ENCODE data around the gene IRF7. TPM values are rescaled to one million over a fixed set of nuclear protein-coding genes. Genes with fewer than 3 reads are reported as not detected.

Gene IRF7
- total and polyA plus RNA-seq, 9 of the 15 experiments (the other 6 are each of a cell fraction or from before 2014, with no cell fraction given), result 0.27 to 7.6 (median 1.8) TPM

DNA sequence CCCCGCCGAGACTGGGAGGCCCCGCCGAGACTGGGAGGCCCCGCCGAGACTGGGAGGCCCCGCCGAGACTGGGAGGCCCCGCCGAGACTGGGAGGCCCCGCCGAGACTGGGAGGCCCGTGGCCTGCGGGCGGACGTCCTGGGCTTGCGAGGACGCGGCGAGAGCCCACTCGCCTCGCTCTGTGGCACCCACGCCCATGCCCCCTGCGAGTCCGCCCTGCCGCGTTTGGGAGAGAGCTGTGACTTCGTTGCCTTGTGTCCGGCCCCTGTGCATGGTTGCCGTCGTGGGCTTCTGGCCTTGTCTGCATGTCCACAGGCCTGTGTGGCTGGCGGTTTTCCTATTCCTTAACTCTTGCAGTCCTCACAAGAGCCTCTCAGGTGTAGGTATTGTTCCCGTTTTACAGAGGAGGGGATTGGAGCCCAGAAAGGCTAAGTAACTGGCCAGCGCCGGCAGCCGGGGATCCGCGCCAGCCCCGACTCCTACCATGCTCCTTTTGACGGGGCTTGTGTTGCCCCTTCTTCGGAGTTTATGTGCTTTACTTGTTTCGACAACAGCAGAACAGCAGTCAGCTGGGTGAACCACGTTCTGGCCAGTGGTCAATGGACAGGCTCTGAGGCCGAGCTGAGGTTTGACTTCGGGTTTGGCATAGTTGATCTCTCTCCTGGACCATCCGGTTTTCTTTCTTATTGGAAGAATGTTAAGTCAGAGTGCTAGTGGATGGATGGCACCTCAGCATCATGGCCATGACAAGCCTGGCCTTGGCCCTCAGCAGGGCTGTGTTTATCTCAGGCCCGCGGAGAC lies 38.7 kb downstream of the IRF7 start (continued):
- TF ChIP-seq, protein P1, sequence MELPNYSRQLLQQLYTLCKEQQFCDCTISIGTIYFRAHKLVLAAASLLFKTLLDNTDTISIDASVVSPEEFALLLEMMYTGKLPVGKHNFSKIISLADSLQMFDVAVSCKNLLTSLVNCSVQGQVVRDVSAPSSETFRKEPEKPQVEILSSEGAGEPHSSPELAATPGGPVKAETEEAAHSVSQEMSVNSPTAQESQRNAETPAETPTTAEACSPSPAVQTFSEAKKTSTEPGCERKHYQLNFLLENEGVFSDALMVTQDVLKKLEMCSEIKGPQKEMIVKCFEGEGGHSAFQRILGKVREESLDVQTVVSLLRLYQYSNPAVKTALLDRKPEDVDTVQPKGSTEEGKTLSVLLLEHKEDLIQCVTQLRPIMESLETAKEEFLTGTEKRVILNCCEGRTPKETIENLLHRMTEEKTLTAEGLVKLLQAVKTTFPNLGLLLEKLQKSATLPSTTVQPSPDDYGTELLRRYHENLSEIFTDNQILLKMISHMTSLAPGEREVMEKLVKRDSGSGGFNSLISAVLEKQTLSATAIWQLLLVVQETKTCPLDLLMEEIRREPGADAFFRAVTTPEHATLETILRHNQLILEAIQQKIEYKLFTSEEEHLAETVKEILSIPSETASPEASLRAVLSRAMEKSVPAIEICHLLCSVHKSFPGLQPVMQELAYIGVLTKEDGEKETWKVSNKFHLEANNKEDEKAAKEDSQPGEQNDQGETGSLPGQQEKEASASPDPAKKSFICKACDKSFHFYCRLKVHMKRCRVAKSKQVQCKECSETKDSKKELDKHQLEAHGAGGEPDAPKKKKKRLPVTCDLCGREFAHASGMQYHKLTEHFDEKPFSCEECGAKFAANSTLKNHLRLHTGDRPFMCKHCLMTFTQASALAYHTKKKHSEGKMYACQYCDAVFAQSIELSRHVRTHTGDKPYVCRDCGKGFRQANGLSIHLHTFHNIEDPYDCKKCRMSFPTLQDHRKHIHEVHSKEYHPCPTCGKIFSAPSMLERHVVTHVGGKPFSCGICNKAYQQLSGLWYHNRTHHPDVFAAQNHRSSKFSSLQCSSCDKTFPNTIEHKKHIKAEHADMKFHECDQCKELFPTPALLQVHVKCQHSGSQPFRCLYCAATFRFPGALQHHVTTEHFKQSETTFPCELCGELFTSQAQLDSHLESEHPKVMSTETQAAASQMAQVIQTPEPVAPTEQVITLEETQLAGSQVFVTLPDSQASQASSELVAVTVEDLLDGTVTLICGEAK (IDR thresholded peaks at IDR 0.05), result no peak
- TF ChIP-seq, protein P1 (CRISPR knock-in tag; IDR thresholded peaks at IDR 0.05), result no peak
- no peak for TF ChIP-seq CHD2 (IDR thresholded peaks at IDR 0.05; ENCODE audit: low read depth, low read length)
- TF ChIP-seq TAF7 (tag; IDR thresholded peaks at IDR 0.05), result no peak
- TF ChIP-seq ZNF696 (CRISPR knock-in tag; conservative IDR thresholded peaks at IDR 0.05), result no peak
- TF ChIP-seq ZFX (CRISPR knock-in tag; IDR thresholded peaks at IDR 0.05), result peak; percentile 53
- peak; percentile 49; the same call in 1 of the 2 replicates for TF ChIP-seq SP1 (CRISPR knock-in tag; IDR thresholded peaks at IDR 0.05)
- TF ChIP-seq, protein P2, sequence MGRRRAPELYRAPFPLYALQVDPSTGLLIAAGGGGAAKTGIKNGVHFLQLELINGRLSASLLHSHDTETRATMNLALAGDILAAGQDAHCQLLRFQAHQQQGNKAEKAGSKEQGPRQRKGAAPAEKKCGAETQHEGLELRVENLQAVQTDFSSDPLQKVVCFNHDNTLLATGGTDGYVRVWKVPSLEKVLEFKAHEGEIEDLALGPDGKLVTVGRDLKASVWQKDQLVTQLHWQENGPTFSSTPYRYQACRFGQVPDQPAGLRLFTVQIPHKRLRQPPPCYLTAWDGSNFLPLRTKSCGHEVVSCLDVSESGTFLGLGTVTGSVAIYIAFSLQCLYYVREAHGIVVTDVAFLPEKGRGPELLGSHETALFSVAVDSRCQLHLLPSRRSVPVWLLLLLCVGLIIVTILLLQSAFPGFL (CRISPR knock-in tag; IDR thresholded peaks at IDR 0.05), result no peak
- TF ChIP-seq NR2C1 (IDR thresholded peaks at IDR 0.05), result no peak
- TF ChIP-seq NR2C1 (tag; IDR thresholded peaks at IDR 0.05), result no peak
- TF ChIP-seq ZNF263 (CRISPR knock-in tag; IDR thresholded peaks at IDR 0.05; ENCODE audit: borderline replicate concordance), result 0 out of 2 replicates have a peak, but pooled peaks have one; percentile 9
- TF ChIP-seq NBN (IDR thresholded peaks at IDR 0.05; ENCODE audit: low read depth), result no peak
- TF ChIP-seq TARDBP (IDR thresholded peaks at IDR 0.05), result no peak
- TF ChIP-seq RBFOX2 (IDR thresholded peaks at IDR 0.05; ENCODE audit: low read depth, low read length), result peak; percentile 54
- no peak for TF ChIP-seq ILF3 (IDR thresholded peaks at IDR 0.05; ENCODE audit: borderline replicate concordance)
- no peak for TF ChIP-seq ZSCAN29 (IDR thresholded peaks at IDR 0.05)
- TF ChIP-seq ZBTB1 (CRISPR knock-in tag; IDR thresholded peaks at IDR 0.05; ENCODE audit: borderline replicate concordance, low read depth), result 0 out of 2 replicates have a peak, but pooled peaks have one; percentile 10
- TF ChIP-seq NFIC (IDR thresholded peaks at IDR 0.05), result no peak
- TF ChIP-seq RBBP5 (IDR thresholded peaks at IDR 0.05; ENCODE audit: borderline replicate concordance, insufficient read depth, low read length, poor library complexity, severe bottlenecking), result peak; percentile 1
- 0 out of 4 replicates have a peak, but pooled peaks of 1 of the 2 experiments have one; percentile 5 for TF ChIP-seq TEAD1 (CRISPR knock-in tag; IDR thresholded peaks at IDR 0.05)
